Caco-2 (cell line): Measurements from ENCODE around the gene RAB40B. TPM values are rescaled to one million over a fixed set of nuclear protein-coding genes. Genes with fewer than 3 reads are reported as not detected.

Experiments
- BruUV-seq: library from RNA; stranded (reverse); fragments of 400-500 nt; replicated peaks from 2 replicates; lab custom pipeline; 2021; lab: Mats Ljungman, UMichigan
- CTCF ChIA-PET: fragments of 300-600 bp; sonication (Branson Sonifier 250); formaldehyde crosslinking; loops from one replicate; lab custom pipeline; 2022; ENCODE audit warnings: antibody characterized with exemption; lab: Charles Lee
- POLR2A ChIA-PET: fragments of 300-600 bp; sonication (Branson Sonifier 250); formaldehyde crosslinking; loops from one replicate; lab custom pipeline; 2022; ENCODE audit warnings: antibody characterized with exemption; lab: Charles Lee
- DNase-seq, 2 experiments: peaks; one replicate each; pipeline versions ENCODE4 v3.0.0 to v3.0.0-alpha.2; 2020 to 2022
- H3K27me3 ChIP-seq: replicated peaks from 2 replicates; pipeline ENCODE4 v1.6.0; 2011; ENCODE audit warnings: low read length; ENCODE audit not compliant: control insufficient read depth, insufficient read depth
- H3K36me3 ChIP-seq: 2 replicates; pipeline ENCODE4 v1.5.1; 2011; ENCODE audit warnings: low read length; ENCODE audit not compliant: control insufficient read depth, insufficient read depth
- H3K4me1 ChIP-seq: fragments of 250-450 bp; sonication (Bioruptor Pico); 2 replicates; pipeline ENCODE4 v1.5.1; 2020; ENCODE audit warnings: mild to moderate bottlenecking
- H3K4me3 ChIP-seq: 2 replicates; pipeline ENCODE4 v1.5.1; 2011; ENCODE audit warnings: low read depth, mild to moderate bottlenecking, control low read depth, low read length
- H3K9me3 ChIP-seq: fragments of 250-450 bp; sonication (Bioruptor Pico); 2 replicates; pipeline ENCODE4 v1.5.1; 2020; ENCODE audit warnings: mild to moderate bottlenecking, moderate library complexity
- H3K27ac Mint-ChIP-seq: one replicate; pipeline ENCODE4 v1.8.0; 2022; ENCODE audit warnings: mixed read lengths; ENCODE audit not compliant: unreplicated experiment
- H3K27me3 Mint-ChIP-seq: one replicate; pipeline ENCODE4 v1.8.0; 2022; ENCODE audit warnings: mixed read lengths; ENCODE audit not compliant: insufficient read depth, unreplicated experiment
- H3K36me3 Mint-ChIP-seq: one replicate; pipeline ENCODE4 v1.8.0; 2022; ENCODE audit warnings: mild to moderate bottlenecking, mixed read lengths; ENCODE audit not compliant: insufficient read depth, unreplicated experiment
- H3K4me1 Mint-ChIP-seq: one replicate; pipeline ENCODE4 v1.8.0; 2022; ENCODE audit warnings: low read depth, mixed read lengths; ENCODE audit not compliant: unreplicated experiment
- H3K4me3 Mint-ChIP-seq: one replicate; pipeline ENCODE4 v1.8.0; 2022; ENCODE audit warnings: mild to moderate bottlenecking, moderate library complexity, mixed read lengths; ENCODE audit not compliant: unreplicated experiment
- H3K9me3 Mint-ChIP-seq: one replicate; pipeline ENCODE4 v1.8.0; 2022; ENCODE audit warnings: mixed read lengths; ENCODE audit not compliant: unreplicated experiment
- intact Hi-C: fragments of 100-400 bp; cut with micrococcal nuclease; formaldehyde crosslinking; loops from one replicate; pipeline ENCODE4 v1.10.0; 2022; ENCODE audit not compliant: unreplicated experiment
- total RNA-seq: library from RNA; stranded (reverse); gene quantifications from 2 replicates; pipeline ENCODE4 v1.2.3, GENCODE V29; 2022
- TF ChIP-seq, protein P1 (sequence below), 2 experiments: fragments of 200-600 bp in 1 of 2; IDR thresholded peaks; 1 replicate in 1 of 2; 2 replicates in 1 of 2; pipeline versions ENCODE4 v1.5.1 to v1.8.0; 2011 to 2022; ENCODE audit warnings: antibody characterized with exemption in 1 of 2, control low read depth in 1 of 2, inconsistent platforms in 1 of 2, low read depth in 1 of 2, low read length in 1 of 2, mild to moderate bottlenecking in 1 of 2, moderate library complexity in 1 of 2; ENCODE audit not compliant: insufficient read depth in 1 of 2, severe bottlenecking in 1 of 2, unreplicated experiment in 1 of 2

RAB40B gene
- total RNA-seq, 1 experiment from 2014 or later: 8.8 TPM

DNA sequence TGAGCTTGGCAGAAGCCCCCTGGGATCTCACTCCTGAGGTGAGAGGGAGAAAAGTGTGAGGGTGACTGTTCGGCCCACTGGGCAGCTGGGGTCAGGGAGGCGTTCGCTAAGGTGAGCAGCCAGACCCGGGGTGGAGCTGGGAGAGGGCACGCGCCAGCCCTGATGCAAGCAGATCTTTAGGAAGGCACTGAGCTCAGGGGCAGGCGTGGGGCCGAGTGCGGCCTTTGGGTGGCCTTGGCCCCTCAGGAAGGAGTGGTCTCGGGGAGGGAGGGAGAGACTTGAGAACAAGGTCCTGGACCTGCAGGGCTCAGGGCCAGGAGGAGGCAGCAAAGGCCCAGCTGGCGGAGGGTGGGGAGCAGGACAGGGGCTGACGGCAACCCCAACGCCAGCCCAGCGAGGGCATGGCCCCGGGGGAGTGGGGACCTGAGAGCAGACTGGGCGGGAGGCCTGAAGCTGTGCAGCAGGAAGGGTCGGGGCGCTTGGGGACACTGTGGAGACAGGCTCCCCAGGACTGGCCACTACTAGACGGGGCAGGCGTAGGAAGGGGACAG is 35.7 kb downstream of the RAB40B start:
- no peaks in the 10 kb centered on the region for H3K9me3 ChIP-seq
- ChIA-PET CTCF (no interaction called here), POLR2A (no interaction called here)
- no peak overlapping the region for H3K27ac Mint-ChIP-seq
- intact Hi-C loops: no loop called here
- H3K27me3 ChIP-seq: no peaks in the 10 kb centered on the region
- TF ChIP-seq, protein P1, sequence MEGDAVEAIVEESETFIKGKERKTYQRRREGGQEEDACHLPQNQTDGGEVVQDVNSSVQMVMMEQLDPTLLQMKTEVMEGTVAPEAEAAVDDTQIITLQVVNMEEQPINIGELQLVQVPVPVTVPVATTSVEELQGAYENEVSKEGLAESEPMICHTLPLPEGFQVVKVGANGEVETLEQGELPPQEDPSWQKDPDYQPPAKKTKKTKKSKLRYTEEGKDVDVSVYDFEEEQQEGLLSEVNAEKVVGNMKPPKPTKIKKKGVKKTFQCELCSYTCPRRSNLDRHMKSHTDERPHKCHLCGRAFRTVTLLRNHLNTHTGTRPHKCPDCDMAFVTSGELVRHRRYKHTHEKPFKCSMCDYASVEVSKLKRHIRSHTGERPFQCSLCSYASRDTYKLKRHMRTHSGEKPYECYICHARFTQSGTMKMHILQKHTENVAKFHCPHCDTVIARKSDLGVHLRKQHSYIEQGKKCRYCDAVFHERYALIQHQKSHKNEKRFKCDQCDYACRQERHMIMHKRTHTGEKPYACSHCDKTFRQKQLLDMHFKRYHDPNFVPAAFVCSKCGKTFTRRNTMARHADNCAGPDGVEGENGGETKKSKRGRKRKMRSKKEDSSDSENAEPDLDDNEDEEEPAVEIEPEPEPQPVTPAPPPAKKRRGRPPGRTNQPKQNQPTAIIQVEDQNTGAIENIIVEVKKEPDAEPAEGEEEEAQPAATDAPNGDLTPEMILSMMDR (IDR thresholded peaks at IDR 0.05; ENCODE audit: insufficient read depth in 1 of 2, low read depth in 1 of 2, low read length in 1 of 2, severe bottlenecking in 1 of 2, unreplicated experiment in 1 of 2): no peak
- H3K36me3 Mint-ChIP-seq: no peaks in the 10 kb centered on the region
- H3K4me3 ChIP-seq: no peak overlapping the region
- H3K36me3 ChIP-seq: no peaks in the 10 kb centered on the region
- no peaks in the 10 kb centered on the region for H3K9me3 Mint-ChIP-seq
- no peaks in the 10 kb centered on the region for H3K27me3 Mint-ChIP-seq
- no TSS peak for BruUV-seq
- no peak for DNase-seq
- H3K4me1 ChIP-seq: no peaks in the 10 kb centered on the region
- no peak overlapping the region for H3K4me3 Mint-ChIP-seq
- no peaks in the 10 kb centered on the region for H3K4me1 Mint-ChIP-seq

DNA sequence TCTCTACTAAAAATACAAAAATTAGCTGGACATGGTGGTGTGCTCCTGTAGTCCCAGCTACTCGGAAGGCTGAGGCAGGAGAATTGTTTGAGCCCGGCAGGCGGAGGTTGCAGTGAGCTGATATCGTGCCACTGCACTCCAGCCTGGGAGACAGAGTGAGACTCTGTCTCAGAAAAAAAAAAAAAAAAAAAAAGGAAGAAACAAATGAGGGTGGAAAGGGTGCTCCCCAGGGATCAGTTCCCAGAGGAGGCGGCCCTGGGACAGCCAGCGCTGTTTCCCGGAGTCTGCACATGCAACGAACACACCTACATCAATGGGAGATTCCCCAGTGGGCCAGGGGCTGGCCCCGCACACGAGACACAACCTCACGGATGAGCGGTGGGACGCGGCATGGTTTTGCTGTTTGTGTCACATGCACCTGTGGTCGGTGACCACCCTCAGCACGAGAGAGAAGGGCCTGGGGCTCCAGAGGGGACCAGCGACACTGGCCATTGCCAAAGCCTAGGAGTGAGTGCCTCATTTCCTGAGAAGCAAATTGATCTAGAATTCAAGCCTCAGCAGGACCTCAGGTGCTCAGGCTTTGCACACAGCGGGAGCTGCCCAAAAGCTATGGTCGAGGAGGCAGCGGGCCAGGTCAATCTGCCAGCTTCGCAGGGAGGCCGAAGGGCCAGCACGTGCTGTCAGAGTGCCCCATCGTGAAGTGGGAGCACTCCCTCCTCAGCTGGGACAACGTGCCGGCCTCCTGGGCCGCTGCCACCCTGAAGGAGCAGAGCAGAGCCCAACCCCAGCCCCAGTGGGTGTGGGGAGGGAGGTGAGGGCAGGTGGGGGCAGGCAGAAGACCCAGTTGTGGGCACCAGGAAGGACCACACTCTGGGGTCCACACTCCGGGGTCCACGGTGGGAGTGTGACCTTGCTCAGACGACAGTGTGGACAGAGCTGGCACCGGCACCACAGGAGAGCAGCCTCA is 36.5 kb downstream of the RAB40B start:
- Histone ChIP-seq H3K4me3 (no peak overlapping the region), H3K36me3 (no peaks in the 10 kb centered on the region), H3K27me3 (no peaks in the 10 kb centered on the region), H3K9me3 (no peaks in the 10 kb centered on the region), H3K4me1 (no peaks in the 10 kb centered on the region)
- ChIA-PET CTCF (no interaction called here), POLR2A (no interaction called here)
- Mint-ChIP-seq H3K36me3 (no peaks in the 10 kb centered on the region), H3K4me3 (no peak overlapping the region), H3K27ac (no peak overlapping the region), H3K9me3 (no peaks in the 10 kb centered on the region), H3K27me3 (no peaks in the 10 kb centered on the region), H3K4me1 (no peaks in the 10 kb centered on the region)
- intact Hi-C loops: no loop called here
- BruUV-seq: no TSS peak
- DNase-seq: no peak
- TF ChIP-seq, protein P1 (IDR thresholded peaks at IDR 0.05; ENCODE audit: insufficient read depth in 1 of 2, low read depth in 1 of 2, low read length in 1 of 2, severe bottlenecking in 1 of 2, unreplicated experiment in 1 of 2): no peak

DNA sequence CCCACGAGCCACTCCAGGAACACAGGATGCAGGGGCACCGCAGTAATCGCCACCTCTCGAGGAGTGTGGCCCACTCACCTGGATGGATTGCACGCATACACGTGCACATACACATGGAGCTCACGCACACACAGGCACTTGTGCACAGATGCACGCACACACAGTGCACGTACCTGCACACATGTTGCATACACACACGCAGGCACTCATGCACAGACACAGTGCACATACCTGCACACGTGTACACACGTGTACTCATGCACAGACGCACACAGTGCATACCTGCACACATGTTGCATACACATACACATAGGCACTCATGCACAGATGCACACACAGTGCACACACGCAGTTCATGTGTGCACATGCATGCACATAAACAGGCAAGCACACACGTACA is 38.6 kb downstream of the RAB40B start:
- H3K4me1 ChIP-seq: no peaks in the 10 kb centered on the region
- DNase-seq: no peak
- H3K27me3 Mint-ChIP-seq: no peaks in the 10 kb centered on the region
- H3K4me1 Mint-ChIP-seq: peaks cover 6% of the 10 kb centered on the region
- no TSS peak for BruUV-seq
- CTCF ChIA-PET: no interaction called here
- no peaks in the 10 kb centered on the region for H3K27me3 ChIP-seq
- POLR2A ChIA-PET: no interaction called here
- intact Hi-C loops: no loop called here
- no peaks in the 10 kb centered on the region for H3K36me3 ChIP-seq
- H3K4me3 ChIP-seq: no peak overlapping the region
- TF ChIP-seq, protein P1 (IDR thresholded peaks at IDR 0.05; ENCODE audit: insufficient read depth in 1 of 2, low read depth in 1 of 2, low read length in 1 of 2, severe bottlenecking in 1 of 2, unreplicated experiment in 1 of 2): no peak
- H3K4me3 Mint-ChIP-seq: no peak overlapping the region
- no peak overlapping the region for H3K27ac Mint-ChIP-seq
- no peaks in the 10 kb centered on the region for H3K9me3 Mint-ChIP-seq
- no peaks in the 10 kb centered on the region for H3K36me3 Mint-ChIP-seq
- H3K9me3 ChIP-seq: no peaks in the 10 kb centered on the region
